K562 (cell line): ENCODE data around the gene POP5. TPM values are rescaled to one million over a fixed set of nuclear protein-coding genes. Genes with fewer than 3 reads are reported as not detected.
A peak's percentile ranks its signal among the peaks of the same experiment; 100 is the strongest.

ENCODE experiments used
- BHLHE40 ChIP-seq: IDR thresholded peaks from 2 replicates; pipeline ENCODE4 v1.6.1; 2011; ENCODE audit warnings: low read length, improper control_type of control experiment
- CHD2 ChIP-seq: IDR thresholded peaks from 2 replicates; pipeline ENCODE4 v1.6.1; 2011; ENCODE audit warnings: low read depth, low read length
- FIP1L1 ChIP-seq: fragments of 200-400 bp; formaldehyde crosslinking; IDR thresholded peaks from 2 replicates; pipeline ENCODE4 v1.6.1; 2018; ENCODE audit warnings: mild to moderate bottlenecking, low read depth, low read length; ENCODE audit not compliant: poor library complexity, severe bottlenecking
- ID3 ChIP-seq, 2 experiments: fragments of 250-450 bp in 1 of 2; fragments of 450-650 bp in 1 of 2; sonication (Bioruptor Pico) in 1 of 2; IDR thresholded peaks; 2 replicates each; pipeline versions ENCODE4 v1.6.1 to v1.8.0; 2016 to 2021; ENCODE audit warnings: mild to moderate bottlenecking in 2 of 2, moderate library complexity in 2 of 2, missing compliant biosample characterization in 1 of 2, missing genetic modification characterization in 1 of 2
- JUND ChIP-seq, 2 experiments: IDR thresholded peaks; 2 replicates in 1 of 2; 3 replicates in 1 of 2; pipeline ENCODE4 v1.6.1; 2011; ENCODE audit warnings: borderline replicate concordance in 2 of 2, low read depth in 2 of 2, low read length in 2 of 2, improper control_type of control experiment in 1 of 2, missing biosample characterization in 1 of 2, missing genetic modification characterization in 1 of 2, missing genetic modification reagents in 1 of 2
- MAFG ChIP-seq: fragments of 450-650 bp; conservative IDR thresholded peaks from 2 replicates; pipeline ENCODE4 v1.6.1; 2016; ENCODE audit warnings: missing genetic modification characterization, missing compliant biosample characterization
- MTA2 ChIP-seq: fragments of 450-650 bp; IDR thresholded peaks from 2 replicates; pipeline ENCODE4 v1.6.1; 2016; ENCODE audit warnings: low read depth
- NBN ChIP-seq: fragments of 450-650 bp; IDR thresholded peaks from 2 replicates; pipeline ENCODE4 v1.6.1; 2016; ENCODE audit warnings: low read depth, mild to moderate bottlenecking
- NR1H2 ChIP-seq: sonication (generic); formaldehyde crosslinking; IDR thresholded peaks from 2 replicates; pipeline ENCODE4 v1.4.0; 2020; ENCODE audit warnings: mild to moderate bottlenecking, missing genetic modification reagents
- PTRF ChIP-seq: fragments of 450-650 bp; IDR thresholded peaks from 2 replicates; pipeline ENCODE4 v1.6.1; 2016; ENCODE audit warnings: mild to moderate bottlenecking, missing genetic modification characterization, missing compliant biosample characterization
- RBM17 ChIP-seq: fragments of 200-400 bp; formaldehyde crosslinking; IDR thresholded peaks from 2 replicates; pipeline ENCODE4 v1.6.1; 2017; ENCODE audit warnings: low read depth, mild to moderate bottlenecking, low read length, borderline replicate concordance
- SFPQ ChIP-seq: fragments of 200-400 bp; formaldehyde crosslinking; IDR thresholded peaks from 2 replicates; pipeline ENCODE4 v1.6.1; 2017; ENCODE audit warnings: mild to moderate bottlenecking, low read depth, low read length, moderate library complexity
- SMARCB1 ChIP-seq: IDR thresholded peaks from 2 replicates; pipeline ENCODE4 v1.6.1; 2011; ENCODE audit warnings: improper control_type of control experiment, low read depth; ENCODE audit not compliant: insufficient read length
- SRSF1 ChIP-seq: fragments of 200-400 bp; formaldehyde crosslinking; IDR thresholded peaks from 2 replicates; pipeline ENCODE4 v1.6.1; 2017; ENCODE audit warnings: mild to moderate bottlenecking, low read depth, low read length, moderate library complexity
- TEAD4 ChIP-seq, 2 experiments: sonication (generic) in 1 of 2; formaldehyde crosslinking in 1 of 2; IDR thresholded peaks; 2 replicates each; pipeline versions ENCODE4 v1.6.1 to v1.8.0; 2012 to 2022; ENCODE audit warnings: borderline replicate concordance in 1 of 2, inconsistent platforms in 1 of 2, low read length in 1 of 2, mild to moderate bottlenecking in 1 of 2, missing genetic modification reagents in 1 of 2
- TSC22D4 ChIP-seq: fragments of 450-650 bp; IDR thresholded peaks from 2 replicates; pipeline ENCODE4 v1.6.1; 2016; ENCODE audit warnings: missing genetic modification characterization, missing biosample characterization, control low read depth
- ZNF124 ChIP-seq: sonication (generic); formaldehyde crosslinking; IDR thresholded peaks from 2 replicates; pipeline ENCODE4 v1.8.1; 2022; ENCODE audit warnings: missing genetic modification reagents
- polyA plus RNA-seq, 8 experiments: library from polyadenylated mRNA; depleted of rRNA in 4 of 8; stranded (reverse) in 5 of 8; unstranded in 3 of 8; fragments of >200 nt; fragmentation: Nextera tagmentation in 2 of 8; fragmentation: Illumina TruSeq in 1 of 8; extraction: Ambion mirVana in 2 of 8; extraction: Trizol in 1 of 8; gene quantifications; 2 replicates each; pipeline versions ENCODE4 v1.2.1 to v1.2.3, GENCODE V29; 2011 to 2014; ENCODE audit warnings: inconsistent platforms in 1 of 8, missing spikeins in 1 of 8
- total RNA-seq, 7 experiments: library from RNA; depleted of rRNA in 6 of 7; stranded (reverse); fragments of >200 nt in 6 of 7; fragmentation: Illumina TruSeq in 2 of 7; extraction: Trizol in 2 of 7; gene quantifications; 2 replicates each; pipeline versions ENCODE4 v1.2.1 to v1.2.3, GENCODE V29; 2011 to 2021; ENCODE audit warnings: low replicate concordance in 1 of 7
- TF ChIP-seq, protein P1 (sequence below), 2 experiments: fragments of 450-650 bp in 1 of 2; sonication (generic) in 1 of 2; formaldehyde crosslinking; conservative IDR thresholded peaks; 2 replicates each; pipeline versions ENCODE4 v1.4.0 to v1.8.1; 2020 to 2022; ENCODE audit warnings: mild to moderate bottlenecking in 1 of 2, missing genetic modification reagents in 1 of 2
- TF ChIP-seq, protein P2 (sequence below): fragments of 250-450 bp; sonication (Bioruptor Pico); IDR thresholded peaks from 2 replicates; pipeline ENCODE4 v1.8.0; 2022; ENCODE audit warnings: moderate library complexity, mild to moderate bottlenecking, inconsistent platforms

Gene POP5
- total and polyA plus RNA-seq, 9 of the 15 experiments (the other 6 are each of a cell fraction or from before 2014, with no cell fraction given): 57.5 to 253 (median 73.8) TPM

- TF ChIP-seq CHD2 (no peak), SMARCB1 (no peak), TSC22D4 (no peak), TEAD4 (IDR thresholded peaks at IDR 0.05; ENCODE audit: low read length) (peak; percentile 4; the same call in 1 of the 2 replicates), TEAD4 (CRISPR knock-in tag; IDR thresholded peaks at IDR 0.05; ENCODE audit: borderline replicate concordance) (no peak), JUND (IDR thresholded peaks at IDR 0.05; ENCODE audit: borderline replicate concordance, low read depth, low read length) (peak; percentile 90), JUND (tag; IDR thresholded peaks at IDR 0.05; ENCODE audit: borderline replicate concordance, low read depth, low read length) (peak; percentile 79; the same call in 1 of the 3 replicates), FIP1L1 (no peak), NR1H2 (CRISPR knock-in tag) (no peak), ZNF124 (no peak), PTRF (tag) (no peak), MTA2 (0 out of 2 replicates have a peak, but pooled peaks have one; percentile 33), BHLHE40 (0 out of 2 replicates have a peak, but pooled peaks have one; percentile 10), MAFG (tag) (no peak), SFPQ (no peak), ID3 (CRISPR knock-in tag; IDR thresholded peaks at IDR 0.05) (no peak), ID3 (tag; IDR thresholded peaks at IDR 0.05) (peak; percentile 74), RBM17 (no peak), SRSF1 (no peak), NBN (peak; percentile 77; the same call in 1 of the 2 replicates)
- TF ChIP-seq, protein P1, sequence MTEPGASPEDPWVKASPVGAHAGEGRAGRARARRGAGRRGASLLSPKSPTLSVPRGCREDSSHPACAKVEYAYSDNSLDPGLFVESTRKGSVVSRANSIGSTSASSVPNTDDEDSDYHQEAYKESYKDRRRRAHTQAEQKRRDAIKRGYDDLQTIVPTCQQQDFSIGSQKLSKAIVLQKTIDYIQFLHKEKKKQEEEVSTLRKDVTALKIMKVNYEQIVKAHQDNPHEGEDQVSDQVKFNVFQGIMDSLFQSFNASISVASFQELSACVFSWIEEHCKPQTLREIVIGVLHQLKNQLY (CRISPR knock-in tag; conservative IDR thresholded peaks at IDR 0.05): no peak
- TF ChIP-seq, protein P2, sequence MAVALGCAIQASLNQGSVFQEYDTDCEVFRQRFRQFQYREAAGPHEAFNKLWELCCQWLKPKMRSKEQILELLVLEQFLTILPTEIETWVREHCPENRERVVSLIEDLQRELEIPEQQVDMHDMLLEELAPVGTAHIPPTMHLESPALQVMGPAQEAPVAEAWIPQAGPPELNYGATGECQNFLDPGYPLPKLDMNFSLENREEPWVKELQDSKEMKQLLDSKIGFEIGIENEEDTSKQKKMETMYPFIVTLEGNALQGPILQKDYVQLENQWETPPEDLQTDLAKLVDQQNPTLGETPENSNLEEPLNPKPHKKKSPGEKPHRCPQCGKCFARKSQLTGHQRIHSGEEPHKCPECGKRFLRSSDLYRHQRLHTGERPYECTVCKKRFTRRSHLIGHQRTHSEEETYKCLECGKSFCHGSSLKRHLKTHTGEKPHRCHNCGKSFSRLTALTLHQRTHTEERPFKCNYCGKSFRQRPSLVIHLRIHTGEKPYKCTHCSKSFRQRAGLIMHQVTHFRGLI (CRISPR knock-in tag): no peak
These were observed 52.2 kb downstream of the POP5 start, which contains the start of gene COQ5 (continued) for GRCh38 chr12:120528861-120529525.
